NK-92 (cell line): ENCODE results near the gene ENPP6.
"Not testable (repeated sequence)": the region's sequence is repeated elsewhere in the genome, so short reads cannot be mapped to it uniquely, and the experiment has no call there.

Source experiments
- DNase-seq: peaks from one replicate; lab custom pipeline; 2025; ENCODE audit not compliant: unreplicated experiment; lab: John Stamatoyannopoulos, UW

ENPP6 gene

GRCh38 chr4:184237612-184238011 is 19.9 kb upstream of the ENPP6 start:
- DNase-seq: no peak

GRCh38 chr4:184235526-184235925 is 17.9 kb upstream of the ENPP6 start:
- DNase-seq: no peak

- DNase-seq: no peak
Observed at GRCh38 chr4:184234155-184234554, 16.5 kb upstream of the ENPP6 start.

- no peak for DNase-seq
Observed at GRCh38 chr4:184232975-184233374, 15.3 kb upstream of the ENPP6 start.

GRCh38 chr4:184232202-184232601 is 14.5 kb upstream of the ENPP6 start:
- DNase-seq: no peak

GRCh38 chr4:184231573-184231972 is 13.9 kb upstream of the ENPP6 start:
- no peak for DNase-seq

- DNase-seq: no peak
Observed at GRCh38 chr4:184228056-184228705, 10.5 kb upstream of the ENPP6 start.

GRCh38 chr4:184216515-184216914 is 1.2 kb downstream of the ENPP6 start:
- no peak for DNase-seq

GRCh38 chr4:184215709-184216328 is 1.9 kb downstream of the ENPP6 start:
- DNase-seq: no peak

- no peak for DNase-seq
Observed at GRCh38 chr4:184214931-184215330, 2.7 kb downstream of the ENPP6 start.

DNA sequence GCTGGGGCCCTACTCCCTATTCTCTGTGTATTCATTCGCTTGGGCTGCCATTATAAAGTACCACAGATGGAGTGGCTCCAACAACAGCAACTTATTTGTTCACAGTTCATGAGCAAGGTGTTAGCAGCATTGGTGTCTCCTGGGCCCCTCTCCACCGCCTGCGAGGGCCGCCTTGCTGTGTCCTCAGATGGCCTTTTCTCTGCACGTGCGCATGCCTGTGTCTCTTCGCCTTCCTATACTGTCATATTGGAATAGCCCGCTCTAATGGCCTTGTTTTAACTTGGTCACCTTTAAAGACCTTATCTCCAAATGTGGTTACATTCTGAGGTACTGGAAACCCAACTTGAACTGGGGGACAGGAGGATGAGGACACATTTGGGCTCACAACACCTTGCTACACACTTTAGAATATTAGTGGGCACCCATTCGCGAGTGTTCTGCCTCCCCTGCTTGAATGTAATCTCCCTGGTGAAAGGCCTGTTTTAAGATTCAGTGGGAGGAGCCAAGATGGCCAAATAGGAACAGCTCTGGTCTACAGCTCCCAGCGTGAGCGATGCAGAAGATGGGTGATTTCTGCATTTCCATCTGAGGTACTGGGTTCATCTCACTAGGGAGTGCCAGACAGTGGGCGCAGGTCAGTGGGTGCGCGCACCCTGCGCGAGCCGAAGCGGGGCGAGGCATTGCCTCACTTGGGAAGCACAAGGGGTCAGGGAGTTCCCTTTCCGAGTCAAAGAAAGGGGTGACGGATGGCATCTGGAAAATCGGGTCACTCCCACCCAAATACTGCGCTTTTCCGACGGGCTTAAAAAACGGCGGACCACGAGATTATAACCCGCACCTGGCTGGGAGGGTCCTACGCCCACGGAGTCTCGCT is 9.7 kb downstream of the ENPP6 start:
- not testable (repeated sequence) for DNase-seq

- DNase-seq: no peak
Observed at GRCh38 chr4:184205243-184205642, 12.4 kb downstream of the ENPP6 start.

- no peak for DNase-seq
Observed at GRCh38 chr4:184203300-184203699, 14.4 kb downstream of the ENPP6 start.

- no peak for DNase-seq
Observed at GRCh38 chr4:184201179-184201578, 16.5 kb downstream of the ENPP6 start.

GRCh38 chr4:184200296-184200695 is 17.4 kb downstream of the ENPP6 start:
- no peak for DNase-seq

DNA sequence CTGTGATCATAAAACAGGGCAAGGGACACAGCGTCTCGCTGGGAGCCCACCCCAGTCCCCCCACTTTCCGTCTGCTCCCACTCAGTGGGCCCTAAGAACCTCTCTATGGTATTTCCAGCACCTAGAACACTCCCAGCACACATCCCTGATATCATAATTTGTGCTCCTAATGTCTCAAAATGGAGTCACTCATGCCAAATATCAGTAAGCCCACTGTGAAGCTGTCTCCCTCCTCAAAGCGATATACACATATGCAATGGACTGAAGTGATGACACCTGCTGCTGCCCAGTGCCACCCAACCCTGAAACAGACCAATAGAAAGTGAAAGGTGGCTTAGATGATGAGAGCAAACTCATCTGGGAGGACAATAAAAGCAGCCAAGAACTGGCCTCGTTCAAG is 17.9 kb downstream of the ENPP6 start:
- no peak for DNase-seq

GRCh38 chr4:184198190-184198589 is 19.5 kb downstream of the ENPP6 start:
- DNase-seq: no peak

DNA sequence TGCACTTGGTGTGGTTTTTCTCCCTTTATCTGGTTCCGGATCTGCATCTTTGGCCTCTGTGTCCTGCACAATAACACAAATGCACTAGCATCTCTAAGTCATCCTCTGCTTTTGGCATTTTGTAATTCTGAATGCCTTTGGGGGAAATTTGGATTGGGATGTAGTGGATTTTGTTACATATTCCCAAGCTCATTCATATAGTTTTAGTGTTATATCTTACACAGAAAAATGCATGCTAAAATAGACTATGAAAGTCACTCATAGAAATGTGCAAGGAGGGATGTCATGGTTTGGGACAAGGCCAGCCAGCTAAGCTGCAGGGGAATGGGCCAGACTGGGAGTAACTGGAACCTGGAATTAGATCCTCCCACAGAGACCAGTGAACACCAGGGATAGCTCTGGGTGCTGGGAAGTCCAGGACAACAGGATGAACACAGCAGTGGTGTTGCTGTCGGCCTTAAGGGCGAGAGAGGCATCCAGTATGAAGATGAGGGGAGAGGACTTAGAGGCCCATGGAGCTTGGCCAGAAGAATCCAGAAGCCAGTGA is 20.1 kb downstream of the ENPP6 start:
- DNase-seq: no peak

DNA sequence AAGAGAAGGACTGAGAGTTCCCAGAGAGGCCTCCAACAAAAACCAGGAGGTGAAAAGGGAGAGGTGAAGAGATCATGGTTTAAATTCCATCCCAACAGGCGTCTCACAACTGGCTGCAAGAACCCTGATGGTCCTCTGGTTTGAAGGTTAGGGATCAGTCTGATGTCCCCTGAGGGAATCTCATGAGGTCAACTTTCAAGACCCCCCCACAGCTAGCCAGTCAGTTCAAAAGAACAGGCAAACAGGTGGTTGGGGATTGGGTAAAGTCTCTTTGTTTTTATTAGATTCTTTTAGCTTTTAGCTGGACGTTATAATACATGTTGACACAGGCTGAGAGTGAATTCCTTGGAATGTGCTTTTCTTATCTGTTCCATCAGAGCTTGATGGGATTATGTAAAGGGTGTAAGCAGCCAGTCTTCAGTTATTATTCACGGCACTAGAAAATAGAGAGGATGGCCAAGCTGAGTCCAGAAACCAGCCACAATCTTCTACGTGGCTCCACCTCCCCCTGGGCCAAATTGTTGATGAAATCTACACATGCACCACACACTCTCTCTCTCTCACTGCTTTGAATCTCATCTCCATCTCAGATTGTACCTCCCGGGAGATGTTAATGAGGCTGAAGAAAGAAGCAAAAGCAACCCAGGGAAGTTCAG is 20.8 kb downstream of the ENPP6 start:
- DNase-seq: no peak

- DNase-seq: no peak
Observed at GRCh38 chr4:184193556-184194525, 23.8 kb downstream of the ENPP6 start.
